ENCODE measurements around the gene KIRREL1.
"Not testable (repeated sequence)": the region's sequence is repeated elsewhere in the genome, so short reads cannot be mapped to it uniquely, and the experiment has no call there.

Gene KIRREL1

GRCh38 chr1:158105352-158106095 is 112.1 kb downstream of the KIRREL1 start:
- DNase-seq (ENCODE audit: low read depth) = no peak

GRCh38 chr1:158107916-158108315 is 114.5 kb downstream of the KIRREL1 start:
- no peak for DNase-seq (ENCODE audit: low read depth)

DNA sequence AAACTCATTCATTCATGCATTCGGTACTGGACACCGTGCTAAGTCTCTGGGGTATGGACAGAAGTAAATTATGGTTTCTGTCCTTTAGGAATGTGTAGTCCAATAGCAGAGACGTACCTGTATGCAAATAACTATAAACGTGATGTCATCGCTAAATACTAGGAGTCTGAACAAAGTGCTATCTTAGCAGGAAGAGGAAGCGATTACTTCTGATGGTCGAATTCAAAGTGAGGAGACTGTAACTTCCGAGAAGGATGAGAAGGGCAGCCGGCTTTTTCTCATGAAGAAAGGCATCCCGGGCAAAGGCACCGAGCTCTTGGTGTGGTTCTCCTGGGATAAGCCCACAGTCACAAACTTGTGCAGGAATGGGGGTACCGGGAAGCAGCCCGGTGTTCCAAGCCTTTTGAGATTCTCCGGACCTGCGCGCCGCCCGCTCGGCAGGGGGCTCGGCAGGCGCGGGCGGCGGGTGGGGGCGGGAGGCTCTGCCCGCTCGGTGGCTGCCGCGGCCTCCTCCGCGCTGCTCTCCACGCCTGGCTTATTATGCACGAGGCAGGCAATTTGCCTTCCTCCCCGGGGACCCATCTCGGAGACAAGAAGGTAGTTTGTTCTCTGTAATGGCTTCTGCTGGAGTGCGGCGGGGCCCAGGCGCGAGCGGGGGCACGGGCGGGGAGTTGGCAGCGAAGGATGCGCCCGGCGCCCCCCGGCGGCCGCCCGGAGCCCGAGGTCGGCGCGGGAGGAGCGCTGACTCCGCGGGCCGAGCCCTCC is 119.7 kb downstream of the KIRREL1 start:
- DNase-seq (ENCODE audit: low read depth) = no peak

DNA sequence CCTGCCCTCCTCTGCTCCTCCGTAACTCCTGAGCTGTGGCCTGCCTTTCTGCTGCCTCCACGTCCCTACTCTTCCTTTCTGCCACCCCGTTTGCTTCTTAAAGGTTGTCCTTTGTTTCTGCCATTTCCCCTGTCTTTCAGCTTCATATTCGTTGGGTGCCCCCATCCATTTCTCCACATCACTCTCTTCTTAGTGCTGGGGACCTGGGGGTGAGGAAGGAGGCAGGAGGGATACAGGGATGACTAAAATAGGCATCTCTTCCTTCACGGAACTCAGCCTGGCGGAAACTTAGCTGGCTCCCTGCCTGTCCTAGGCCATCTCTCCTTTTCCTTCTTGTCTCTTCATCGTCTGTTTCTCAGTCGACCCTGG is 120.3 kb downstream of the KIRREL1 start:
- DNase-seq (ENCODE audit: low read depth) = no peak

DNA sequence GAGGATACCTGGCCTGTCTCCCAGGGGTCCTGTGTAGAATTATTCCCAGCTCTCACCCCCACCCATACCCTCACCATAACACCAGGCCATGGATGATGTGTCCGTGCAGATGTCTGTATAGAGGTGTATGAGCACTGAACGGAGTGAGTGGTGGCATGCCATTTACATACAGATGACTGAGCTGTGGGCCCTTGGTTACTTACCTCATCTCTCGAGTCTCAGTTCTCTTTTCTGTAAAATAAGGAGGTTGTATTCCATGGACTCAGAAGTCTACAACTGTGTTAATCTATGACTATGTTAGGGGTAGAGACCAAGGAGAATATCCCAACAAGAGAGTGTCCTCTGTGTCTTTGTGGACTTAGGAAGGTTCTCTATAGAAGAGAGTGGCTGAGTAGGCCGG is 121.7 kb downstream of the KIRREL1 start:
- no peak for DNase-seq (ENCODE audit: low read depth)

DNA sequence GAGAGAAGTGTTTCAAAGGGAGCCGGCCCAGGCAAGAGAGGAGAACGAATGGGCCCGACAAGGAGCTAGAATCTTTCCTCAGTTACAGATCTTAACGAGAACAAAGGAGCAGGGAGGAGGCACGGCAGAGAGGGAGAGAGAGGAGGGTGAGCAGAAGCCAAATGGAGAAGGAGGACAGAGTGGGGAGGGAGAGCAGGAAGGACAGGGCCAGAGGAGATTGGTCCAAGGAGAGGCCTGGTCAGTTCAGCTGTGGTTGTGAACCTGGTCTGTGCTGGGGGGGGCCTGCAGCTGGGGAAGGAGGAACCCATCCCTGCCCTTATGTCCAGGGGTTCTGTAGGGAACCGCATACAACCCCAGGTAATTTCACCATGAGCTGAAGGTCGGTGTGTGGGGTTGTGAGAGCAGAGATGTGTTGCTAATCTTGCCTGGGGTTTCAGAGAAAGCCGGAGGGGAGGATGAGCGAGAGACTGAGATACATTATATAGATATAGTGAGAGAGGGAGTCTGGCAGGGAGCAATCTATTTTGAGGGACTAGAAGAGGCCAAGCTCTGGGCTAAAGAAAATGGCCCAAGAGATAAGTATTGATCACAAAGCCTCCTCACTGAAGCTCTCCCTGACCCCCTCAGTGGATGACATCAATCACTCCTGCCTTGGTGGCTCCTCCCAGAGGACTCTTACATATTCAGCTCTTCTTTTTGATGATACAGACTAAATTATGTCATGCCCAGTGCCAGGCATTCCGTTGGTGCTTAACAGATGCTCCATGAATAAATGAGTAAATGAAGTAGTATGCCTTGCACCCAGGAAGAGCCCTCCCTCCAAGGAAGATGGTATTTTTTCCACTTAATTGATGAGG is 123.1 kb downstream of the KIRREL1 start:
- DNase-seq (ENCODE audit: low read depth) = no peak

DNA sequence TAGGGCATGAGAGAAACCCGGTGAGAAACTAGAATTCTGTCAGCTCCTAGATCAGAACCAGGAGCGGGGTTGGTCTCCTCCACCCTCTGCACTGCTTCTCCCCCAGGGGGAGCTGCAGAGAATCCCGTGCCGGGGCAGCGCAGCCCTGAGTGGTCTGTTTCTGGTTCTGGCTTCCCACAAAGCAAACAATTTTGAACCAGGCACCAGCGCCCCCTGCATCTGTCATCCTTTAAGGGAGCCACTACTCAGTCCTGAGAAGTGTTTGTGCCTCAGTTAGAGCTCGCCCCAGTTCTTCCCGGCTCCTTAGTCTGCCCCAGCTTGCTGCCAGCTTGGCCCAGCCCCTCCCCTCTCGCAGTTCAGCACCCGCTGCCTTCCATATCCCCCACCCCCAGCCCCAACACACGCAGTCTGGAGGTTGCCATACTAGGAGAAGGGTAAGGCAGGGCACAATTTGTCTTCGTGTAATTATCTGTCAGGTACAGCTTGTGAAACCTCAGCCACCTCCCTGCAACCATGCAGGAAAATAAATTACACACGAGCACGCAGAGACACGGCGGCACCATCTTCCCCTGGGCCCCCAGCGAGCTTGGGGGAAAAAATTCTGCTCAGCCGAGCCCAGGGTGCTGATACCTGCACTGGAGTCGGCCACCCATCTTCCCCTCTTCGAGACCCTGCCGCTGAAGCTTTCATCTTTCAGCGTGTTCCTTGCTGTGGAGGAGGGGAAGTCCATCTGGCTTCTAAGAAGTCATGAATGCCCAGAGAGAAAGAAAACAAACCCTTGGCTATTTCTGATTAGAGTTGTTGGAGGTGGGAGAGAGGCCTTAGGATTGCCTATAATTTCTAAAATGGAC is 124.6 kb downstream of the KIRREL1 start:
- no peak for DNase-seq (ENCODE audit: low read depth)

GRCh38 chr1:158118713-158119402 is 125.4 kb downstream of the KIRREL1 start:
- no peak for DNase-seq (ENCODE audit: low read depth)

DNA sequence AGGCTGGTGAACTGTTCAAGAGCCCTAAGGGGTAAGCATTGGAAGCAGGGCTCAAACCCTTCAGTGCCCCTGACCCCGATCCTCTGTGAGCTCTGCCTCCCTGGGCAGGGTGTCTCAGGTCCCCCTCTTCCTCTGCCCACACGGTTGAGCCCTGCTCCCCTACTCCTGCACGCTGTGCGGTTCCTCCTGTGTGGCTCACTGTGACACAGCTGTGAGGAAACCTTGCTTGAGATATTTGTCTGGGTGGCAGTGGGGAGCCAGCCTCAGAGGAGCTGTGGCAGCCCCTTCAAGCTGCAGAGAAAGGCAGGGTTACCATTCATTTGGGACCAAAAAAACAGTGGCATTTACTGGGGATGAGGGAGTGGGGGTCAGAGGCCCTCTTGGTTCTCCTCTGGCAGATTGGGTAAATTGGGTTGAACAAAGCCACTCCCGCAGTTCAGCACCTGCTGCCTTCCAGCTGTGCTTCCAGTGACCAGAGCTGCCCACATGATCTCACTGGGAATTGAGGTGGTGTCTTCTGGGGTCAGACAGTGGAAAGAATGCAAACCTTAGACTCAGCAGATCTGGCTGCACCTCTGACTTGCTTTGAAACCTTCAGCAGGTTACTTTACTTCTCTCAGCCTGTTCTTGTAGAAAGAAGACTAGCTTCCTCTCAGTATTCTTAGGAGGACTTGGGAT is 126.7 kb downstream of the KIRREL1 start:
- DNase-seq (ENCODE audit: low read depth) = no peak

DNA sequence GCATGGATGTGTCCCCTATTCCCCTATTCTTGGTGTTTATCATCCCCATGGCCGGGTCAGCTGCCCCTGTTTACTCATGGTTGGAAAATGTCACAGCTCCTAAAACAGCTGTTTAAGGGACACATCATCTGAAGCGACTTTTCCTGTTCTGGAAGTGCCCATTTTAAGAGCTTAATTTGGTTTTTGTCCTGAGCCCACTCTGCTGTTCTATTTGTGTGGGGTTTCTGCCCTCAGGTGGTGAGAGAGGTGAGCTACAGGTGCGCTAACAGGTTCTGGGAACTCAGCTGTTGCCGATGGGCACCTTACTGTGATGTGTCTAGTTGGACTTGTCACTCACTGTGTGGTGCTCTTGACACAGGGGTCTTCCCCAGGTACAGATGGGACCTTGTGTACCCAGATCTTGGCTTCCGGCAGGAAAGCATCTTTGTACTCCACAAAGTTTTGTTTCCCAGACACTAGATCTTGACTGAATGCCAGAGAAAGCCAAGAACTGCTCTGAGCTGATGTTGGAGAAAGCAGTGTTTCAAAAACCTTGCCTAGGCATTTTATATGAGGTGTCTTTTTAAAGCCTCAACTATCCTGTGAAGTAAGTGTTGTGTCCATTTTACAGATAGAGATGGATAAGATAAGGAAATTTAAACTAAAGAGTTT is 128.3 kb downstream of the KIRREL1 start:
- no peak for DNase-seq (ENCODE audit: low read depth)

DNA sequence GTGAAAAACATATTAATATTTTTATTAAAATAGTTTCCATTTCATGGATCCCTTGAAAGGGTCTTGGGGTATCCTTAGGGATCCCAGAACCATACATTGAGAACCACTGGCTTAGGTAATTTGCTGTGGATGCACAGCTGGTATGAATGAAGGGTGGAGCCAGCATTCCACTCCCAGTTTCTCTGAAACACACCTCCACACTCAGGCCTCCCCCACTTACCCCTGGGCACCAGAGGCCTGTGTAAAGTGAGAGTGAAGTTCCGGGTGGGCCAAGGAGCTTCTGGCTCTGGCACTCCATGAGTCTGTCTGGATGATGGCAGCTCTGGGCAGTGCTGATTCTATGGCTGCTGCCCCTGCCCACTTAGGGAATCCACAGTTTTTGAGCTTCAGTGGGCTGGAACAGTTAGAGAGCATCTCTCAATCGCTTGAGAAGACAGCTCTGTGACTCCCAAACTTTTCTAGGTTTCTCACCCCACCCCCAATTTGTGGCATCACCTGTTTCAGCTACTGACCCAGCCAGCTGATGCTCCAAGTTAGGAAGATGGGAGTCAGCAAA is 129.5 kb downstream of the KIRREL1 start:
- no peak for DNase-seq (ENCODE audit: low read depth)

DNA sequence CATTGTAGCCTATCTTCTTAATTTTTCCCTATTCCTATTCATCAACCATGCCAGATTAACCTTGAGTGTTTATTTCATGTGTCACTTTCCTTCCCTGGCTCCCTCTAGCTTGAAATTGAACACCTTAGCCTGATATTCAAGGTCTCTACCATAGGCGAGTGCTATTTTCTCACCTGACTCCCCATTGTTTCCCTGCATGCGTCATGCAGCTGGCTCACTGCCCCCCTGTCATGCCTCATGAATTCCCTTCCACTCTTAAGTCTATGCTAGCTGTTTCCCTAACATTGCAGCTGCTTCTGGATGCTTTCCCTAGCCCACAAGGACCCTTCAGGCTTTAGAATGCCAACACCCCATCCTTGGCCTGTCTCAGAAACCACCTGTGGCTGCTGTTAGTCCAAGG is 130.6 kb downstream of the KIRREL1 start:
- no peak for DNase-seq (ENCODE audit: low read depth)

- DNase-seq (ENCODE audit: low read depth) = peak; percentile 61
Measured at GRCh38 chr1:158124999-158125398, 131.6 kb downstream of the KIRREL1 start.

- no peak for DNase-seq (ENCODE audit: low read depth)
Measured at GRCh38 chr1:158126425-158126824, 133.0 kb downstream of the KIRREL1 start.

DNA sequence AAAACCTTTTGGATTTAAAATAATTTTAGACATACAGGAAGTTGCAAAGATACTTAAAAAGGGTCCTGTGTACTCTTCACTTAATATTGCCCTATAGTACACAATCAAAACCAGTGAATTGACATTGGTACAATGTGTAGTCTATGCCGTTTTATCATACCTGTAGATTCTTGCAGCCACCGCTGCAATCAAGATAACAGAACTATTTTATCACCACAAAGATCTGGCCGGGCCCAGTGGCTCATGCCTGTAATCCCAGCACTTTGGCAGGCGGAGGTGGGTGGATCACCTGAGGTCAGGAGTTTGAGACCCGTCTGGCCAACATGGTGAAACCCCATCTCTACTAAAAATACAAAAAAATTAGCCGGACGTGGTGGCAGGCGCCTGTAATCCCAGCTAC is 135.1 kb downstream of the KIRREL1 start:
- DNase-seq (ENCODE audit: low read depth) = not testable (repeated sequence)

DNA sequence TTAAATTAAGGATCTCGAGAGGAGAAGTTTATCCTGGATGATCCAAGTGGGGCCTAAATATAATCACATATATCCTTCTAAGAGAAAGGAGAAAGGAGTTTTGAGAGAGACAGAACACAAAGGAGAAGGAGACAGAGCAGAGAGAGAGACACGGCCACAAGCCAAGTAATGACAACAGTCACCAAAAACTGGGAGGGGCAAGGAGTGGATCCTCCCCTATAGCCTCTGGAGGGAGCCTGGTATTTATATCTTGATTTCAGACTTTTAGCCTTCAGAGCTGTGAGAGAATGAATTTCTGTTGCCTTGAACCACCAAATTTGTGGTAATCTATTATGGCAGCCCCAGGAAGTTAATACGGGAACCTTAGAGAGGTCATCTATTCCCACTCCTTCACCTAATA is 137.8 kb downstream of the KIRREL1 start:
- no peak for DNase-seq (ENCODE audit: low read depth)

GRCh38 chr1:158140764-158141192 is 147.3 kb downstream of the KIRREL1 start:
- no peak for DNase-seq (ENCODE audit: low read depth)

GRCh38 chr1:158145173-158145719 is 151.8 kb downstream of the KIRREL1 start:
- peak; percentile 31 for DNase-seq (ENCODE audit: low read depth)

GRCh38 chr1:158146165-158146564 is 152.7 kb downstream of the KIRREL1 start:
- DNase-seq (ENCODE audit: low read depth) = no peak

All from GM04503 (cell line).